ENCODE measurements around the gene MVB12B.

The MVB12B gene

GRCh38 chr9:126334721-126335621 is 8.3 kb downstream of the MVB12B start:
- FAIRE-seq, result no peak

- FAIRE-seq, result no peak
Measured at GRCh38 chr9:126335837-126336735, 9.5 kb downstream of the MVB12B start.

- no peak for FAIRE-seq
Measured at GRCh38 chr9:126336736-126337325, 10.2 kb downstream of the MVB12B start.

- no peak for FAIRE-seq
Measured at GRCh38 chr9:126337729-126338372, 11.2 kb downstream of the MVB12B start.

- FAIRE-seq, result no peak
Measured at GRCh38 chr9:126338945-126339344, 12.3 kb downstream of the MVB12B start.

- no peak for FAIRE-seq
Measured at GRCh38 chr9:126341426-126341825, 14.8 kb downstream of the MVB12B start.

GRCh38 chr9:126341902-126342301 is 15.3 kb downstream of the MVB12B start:
- FAIRE-seq, result no peak

- FAIRE-seq, result no peak
Measured at GRCh38 chr9:126342621-126343031, 16.0 kb downstream of the MVB12B start.

GRCh38 chr9:126343271-126343700 is 16.7 kb downstream of the MVB12B start:
- FAIRE-seq, result no peak

GRCh38 chr9:126346031-126346430 is 19.4 kb downstream of the MVB12B start:
- no peak for FAIRE-seq

GRCh38 chr9:126347093-126347492 is 20.5 kb downstream of the MVB12B start:
- no peak for FAIRE-seq

- FAIRE-seq, result no peak
Measured at GRCh38 chr9:126347911-126348760, 21.5 kb downstream of the MVB12B start.

- no peak for FAIRE-seq
Measured at GRCh38 chr9:126348911-126349550, 22.4 kb downstream of the MVB12B start.

- FAIRE-seq, result no peak
Measured at GRCh38 chr9:126354887-126355770, 28.5 kb downstream of the MVB12B start.

GRCh38 chr9:126357074-126357473 is 30.4 kb downstream of the MVB12B start:
- no peak for FAIRE-seq

- no peak for FAIRE-seq
Measured at GRCh38 chr9:126360073-126360472, 33.4 kb downstream of the MVB12B start.

GRCh38 chr9:126361810-126362238 is 35.2 kb downstream of the MVB12B start:
- FAIRE-seq, result no peak

- no peak for FAIRE-seq
Measured at GRCh38 chr9:126363250-126363649, 36.6 kb downstream of the MVB12B start.

GRCh38 chr9:126363847-126364671 is 37.4 kb downstream of the MVB12B start:
- FAIRE-seq, result no peak

All from islet of Langerhans (tissue), 1 donor.